Left colon (tissue), 2 donors: ENCODE data around the gene FOXD4L6. TPM values are rescaled to one million over a fixed set of nuclear protein-coding genes. Genes with fewer than 3 reads are reported as not detected.
"Not testable (repeated sequence)": the region's sequence is repeated elsewhere in the genome, so short reads cannot be mapped to it uniquely, and the experiment has no call there.

Source experiments
- ATAC-seq: fragments of 200-7000 bp; cut with Tn5 transposase; one replicate; pipeline ENCODE4 v1.9.1; 2020; ENCODE audit warnings: mild to moderate bottlenecking, moderate library complexity
- DNase-seq, 2 donors: peaks; one replicate each; pipeline ENCODE4 v3.0.0-alpha.2; 2020
- intact Hi-C, 2 donors: fragments of 100-400 bp; cut with DNase I in 1 of 2; cut with micrococcal nuclease in 1 of 2; formaldehyde crosslinking; loops; one replicate each; pipeline versions ENCODE4 v1.11.2 to v1.14.0; 2022; cut with DNase I, micrococcal nuclease
- total RNA-seq, 2 donors: library from RNA; stranded (reverse); fragmentation: NEBNext Ultra II Directional; extraction: Animal tissue kit (Norgen Biotek cat#: 25700); gene quantifications; one replicate each; pipeline ENCODE4 v1.2.1, GENCODE V29; 2021
- donor health status: DM: no; HTN: no; CAD: no.
- donor health status: DM: yes; HTN: yes; CAD: no.

Gene FOXD4L6
- total RNA-seq, 2 donors from 2014 or later: not detected

DNA sequence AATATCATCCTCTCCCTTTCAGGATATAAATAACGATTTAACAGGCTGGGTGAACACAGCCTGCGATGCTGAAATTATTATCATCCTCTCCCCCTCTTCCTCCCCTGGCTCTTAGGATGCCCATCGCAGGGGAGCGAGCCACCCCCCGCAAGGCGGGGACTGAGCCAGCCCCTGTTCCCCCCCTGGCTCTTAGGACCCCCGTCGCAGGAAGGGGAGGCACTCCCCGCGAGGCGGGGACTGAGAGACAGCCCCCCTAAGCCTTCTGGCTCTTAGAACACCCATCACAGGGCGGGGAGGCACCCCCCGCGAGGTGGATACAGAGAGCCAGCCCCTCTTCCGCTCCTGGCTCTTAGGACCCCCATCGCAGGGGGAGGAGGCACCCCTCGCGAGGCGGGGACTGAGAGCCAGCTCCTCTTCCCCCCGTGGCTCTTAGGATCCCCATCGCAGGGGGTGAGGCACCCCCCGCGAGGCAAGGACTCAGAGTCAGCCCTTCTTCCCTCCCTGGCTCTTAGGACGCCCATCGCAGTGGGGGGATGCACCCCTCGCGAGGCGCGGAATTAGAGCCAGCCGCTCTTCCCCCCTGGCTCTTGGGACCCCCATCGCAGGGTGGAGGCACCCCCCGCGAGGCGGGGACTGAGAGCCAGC, 21.9 kb downstream of the FOXD4L6 start:
- intact Hi-C loops, ATAC-seq: not testable (repeated sequence)

DNA sequence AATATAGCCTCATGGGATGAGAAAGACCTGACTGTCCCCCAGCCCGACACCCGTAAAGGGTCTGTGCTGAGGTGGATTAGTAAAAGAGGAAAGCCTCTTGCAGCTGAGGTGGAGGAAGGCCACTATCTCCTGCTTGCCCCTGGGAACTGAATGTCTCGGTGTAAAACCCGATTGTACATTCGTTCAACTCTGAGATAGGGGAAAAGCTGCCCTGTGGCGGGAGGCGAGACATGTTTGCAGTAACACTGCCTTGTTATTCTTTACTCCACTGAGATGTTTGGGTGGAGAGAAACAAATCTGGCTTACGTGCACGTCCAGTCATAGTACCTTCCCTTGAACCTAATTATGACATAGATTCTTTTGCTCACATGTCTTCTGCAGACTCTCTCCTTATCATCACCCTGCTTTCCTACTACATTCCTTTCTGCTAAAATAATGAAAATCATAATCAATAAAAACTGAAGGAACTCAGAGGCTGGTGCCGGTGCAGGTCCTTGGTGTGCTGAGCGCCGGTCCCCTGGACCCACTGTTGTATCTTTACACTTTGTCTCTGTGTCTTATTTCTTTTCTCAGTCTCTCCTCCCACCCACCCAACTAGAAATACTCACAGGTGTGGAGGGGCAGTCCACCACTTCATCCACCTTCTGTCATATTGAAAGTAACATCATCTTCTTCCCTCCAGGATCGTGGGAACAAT, 22.8 kb downstream of the FOXD4L6 start:
- ATAC-seq, DNase-seq, intact Hi-C loops: not testable (repeated sequence)

More for the DNA sequence above, 21.9 kb downstream of the FOXD4L6 start:
- DNase-seq: not testable (repeated sequence)

DNA sequence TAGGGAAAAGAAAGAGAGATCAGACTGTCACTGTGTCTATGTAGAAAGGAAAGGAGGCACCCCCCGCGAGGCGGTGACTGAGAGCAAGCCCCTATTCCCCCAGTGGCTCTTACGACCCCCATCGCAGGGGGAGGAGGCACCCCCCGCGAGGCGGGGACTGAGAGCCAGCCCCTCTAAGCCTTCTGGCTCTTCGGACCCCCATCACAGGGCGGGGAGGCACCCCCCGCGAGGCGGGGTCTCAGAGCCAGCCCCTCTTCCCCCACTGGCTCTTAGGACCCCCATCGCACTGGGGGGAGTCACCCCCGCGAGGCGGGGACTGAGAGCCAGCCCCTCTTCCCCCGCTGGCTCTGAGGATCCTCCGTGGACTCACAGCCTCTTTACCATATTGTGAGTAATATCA, 23.9 kb downstream of the FOXD4L6 start:
- DNase-seq, ATAC-seq, intact Hi-C loops: not testable (repeated sequence)

DNA sequence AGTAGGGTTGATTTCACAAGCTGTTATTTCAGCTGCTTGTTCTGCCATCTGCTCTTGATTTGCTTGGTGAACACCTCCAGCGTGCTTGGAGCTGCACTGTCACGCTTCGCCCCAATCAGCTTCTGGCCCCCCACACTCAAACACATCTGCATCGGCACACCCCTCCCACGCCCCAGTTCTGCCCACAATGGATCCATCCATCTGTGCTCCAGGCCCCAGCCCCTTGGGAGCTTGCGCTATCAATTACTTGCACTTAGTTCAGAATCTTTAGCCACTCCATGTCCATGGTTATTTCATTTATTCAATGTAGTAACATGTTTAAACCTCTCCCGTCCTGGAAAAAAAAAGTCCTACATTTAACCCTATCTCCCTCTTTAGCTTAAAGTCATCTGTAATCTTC, 28.0 kb downstream of the FOXD4L6 start:
- ATAC-seq, DNase-seq, intact Hi-C loops: not testable (repeated sequence)

DNA sequence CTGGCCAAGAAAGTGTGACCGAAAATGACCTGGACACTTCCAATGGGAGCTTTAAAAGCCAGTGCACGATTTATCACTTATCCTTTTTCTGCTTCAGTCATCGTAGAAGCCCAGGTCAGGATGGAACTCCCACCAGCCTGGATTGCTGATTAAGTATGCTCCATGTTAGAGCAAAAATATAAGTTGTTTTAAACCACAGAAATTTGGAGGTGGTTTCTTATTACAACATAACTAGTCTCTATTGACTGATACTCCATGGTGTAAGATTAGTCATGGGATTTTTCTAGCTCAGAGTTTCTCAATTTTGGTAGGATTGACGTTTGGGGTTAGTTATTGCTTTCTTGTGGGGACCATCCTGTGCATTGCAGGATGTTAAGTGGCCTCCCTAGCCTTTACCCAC, 29.7 kb downstream of the FOXD4L6 start:
- intact Hi-C loops, ATAC-seq, DNase-seq: not testable (repeated sequence)

DNA sequence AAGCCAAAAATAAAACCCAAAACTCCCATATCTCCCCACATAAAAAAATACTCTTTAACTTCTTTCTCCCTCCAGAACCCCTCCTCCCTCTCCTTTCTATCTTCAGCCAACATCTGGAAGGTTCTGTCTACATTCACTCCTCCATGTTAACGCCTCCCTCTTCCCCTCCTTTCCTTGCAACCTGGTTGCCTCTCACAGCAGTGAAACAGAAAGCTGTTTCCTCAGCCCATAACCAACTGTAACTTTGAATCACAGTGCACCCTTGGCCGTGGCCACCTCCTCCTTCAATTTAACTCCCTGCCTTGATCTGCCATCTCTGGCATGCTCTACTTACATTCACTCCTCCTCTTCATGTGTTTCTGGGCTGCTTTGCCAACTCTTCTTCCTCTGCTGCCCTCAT, 33.4 kb downstream of the FOXD4L6 start:
- ATAC-seq, DNase-seq, intact Hi-C loops: not testable (repeated sequence)

DNA sequence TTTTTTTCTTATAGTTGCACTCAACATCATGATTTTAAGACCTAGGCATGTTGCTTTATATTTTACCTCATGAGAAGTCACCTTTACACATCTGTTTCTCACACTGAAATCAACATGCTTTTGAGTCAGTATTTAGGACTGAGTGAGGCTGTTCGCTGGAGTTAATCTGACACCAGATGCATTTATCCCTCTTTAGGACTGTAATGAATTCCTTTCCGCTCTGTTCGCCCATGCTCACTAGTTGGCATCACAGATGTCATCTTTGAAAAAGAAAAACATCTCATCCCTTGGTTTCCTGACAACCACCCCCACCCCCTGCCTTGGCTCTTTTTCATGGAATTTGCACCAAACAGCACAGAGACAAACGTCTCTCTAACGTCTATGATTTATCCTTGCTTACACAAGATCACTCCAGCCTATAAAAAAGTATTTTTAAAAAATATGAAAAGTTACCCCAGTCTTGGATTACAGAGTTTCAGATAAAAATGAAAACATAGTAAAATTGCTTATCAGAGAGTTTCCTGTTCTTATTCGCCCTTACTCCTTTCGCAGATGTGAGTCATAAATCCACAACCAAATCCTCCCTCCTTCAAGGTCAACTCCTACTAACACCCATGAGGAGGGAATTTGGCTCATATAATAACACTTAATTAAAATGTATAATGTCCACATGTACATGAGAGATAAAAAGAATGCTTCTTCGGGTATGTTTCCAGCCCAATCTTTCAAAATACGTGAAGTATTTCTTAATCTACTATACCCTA, 34.3 kb downstream of the FOXD4L6 start:
- ATAC-seq, intact Hi-C loops: not testable (repeated sequence)

DNA sequence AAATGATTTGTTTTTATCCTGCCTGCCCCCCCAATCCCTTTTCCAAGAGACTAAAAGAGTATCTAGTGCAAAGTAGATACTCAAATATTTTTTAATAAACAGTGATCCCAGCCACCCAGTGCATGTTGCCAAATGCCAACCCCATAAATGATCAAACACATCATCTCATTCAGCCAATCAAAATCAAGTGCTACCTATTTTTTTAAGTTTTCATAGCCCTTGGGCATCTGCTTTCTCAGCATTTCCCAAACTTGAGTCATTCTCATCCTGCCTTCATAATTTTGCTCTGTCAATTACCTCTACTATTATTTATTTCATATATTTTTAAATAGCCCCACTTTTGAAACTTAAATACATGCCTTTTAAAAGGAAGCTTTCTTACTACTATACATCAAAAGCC, 37.6 kb downstream of the FOXD4L6 start:
- DNase-seq, ATAC-seq, intact Hi-C loops: not testable (repeated sequence)

More for the DNA sequence above, 34.3 kb downstream of the FOXD4L6 start:
- not testable (repeated sequence) for DNase-seq

DNA sequence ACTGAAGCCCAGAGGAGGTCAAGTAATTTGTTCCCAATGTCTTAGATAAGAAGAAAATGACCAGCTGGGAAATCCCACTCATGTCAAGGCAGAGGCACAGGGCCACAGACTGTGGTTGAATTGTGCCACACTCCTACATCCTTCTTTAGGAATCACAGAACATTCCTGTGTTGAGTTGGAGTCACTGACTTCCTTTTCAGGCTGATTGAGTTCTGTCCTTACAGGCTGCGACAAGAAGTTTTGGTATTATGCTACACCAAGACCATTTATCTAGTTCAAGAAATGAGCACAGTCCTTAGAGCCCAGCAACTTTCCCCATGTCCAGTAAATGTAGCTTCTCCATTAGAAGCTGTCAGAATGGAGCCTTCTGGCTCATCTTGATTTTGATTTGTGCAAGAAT, 38.1 kb downstream of the FOXD4L6 start:
- DNase-seq, intact Hi-C loops, ATAC-seq: not testable (repeated sequence)

DNA sequence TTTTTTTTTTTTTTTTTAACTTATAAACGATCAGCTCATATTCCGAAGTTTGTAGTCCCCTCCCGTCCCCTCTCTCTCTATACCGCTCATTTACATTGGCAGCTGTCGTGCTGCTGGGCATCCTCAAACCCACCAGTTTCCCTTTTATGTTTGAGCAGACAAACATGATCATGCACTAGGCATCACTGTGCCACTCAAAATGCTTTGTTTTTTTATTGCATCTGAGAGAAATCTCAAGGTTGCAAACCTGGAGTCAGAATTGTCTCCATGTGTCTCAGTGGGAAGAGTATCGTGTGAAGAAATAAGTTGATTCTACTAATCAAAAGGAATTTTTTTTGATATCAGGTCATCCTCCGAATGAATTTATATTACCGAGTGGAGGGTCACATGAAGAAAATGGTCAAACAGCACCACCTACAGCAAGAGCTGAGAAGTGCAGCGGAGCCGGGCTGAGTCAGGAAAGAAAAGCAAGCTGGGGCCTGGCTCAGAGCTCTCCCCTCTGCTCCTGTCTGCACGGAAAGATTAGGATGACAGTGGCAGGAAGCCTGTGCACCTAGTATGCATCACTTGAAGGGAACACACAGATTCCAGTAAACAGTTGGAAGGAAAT, 39.9 kb downstream of the FOXD4L6 start:
- intact Hi-C loops, DNase-seq: not testable (repeated sequence)
- peak; percentile 87 for ATAC-seq

DNA sequence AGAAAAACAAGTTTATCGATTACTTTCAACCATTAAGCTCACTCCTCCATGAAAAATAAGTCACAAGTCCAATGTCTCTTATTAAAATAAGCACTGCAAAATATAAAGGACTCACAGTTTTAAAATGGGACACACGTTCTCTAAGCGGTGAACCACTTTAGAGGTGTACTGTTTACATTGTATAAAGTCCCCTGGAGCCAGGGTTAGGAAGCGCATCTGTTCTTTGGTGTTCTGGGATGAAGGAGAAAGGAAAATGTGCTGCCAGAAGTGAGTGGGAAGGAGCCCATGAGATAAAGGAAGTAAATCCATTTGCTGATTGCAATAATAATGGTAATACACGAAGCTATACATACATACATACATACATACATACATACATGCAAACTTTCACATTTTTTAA, 40.6 kb downstream of the FOXD4L6 start:
- intact Hi-C loops, DNase-seq, ATAC-seq: not testable (repeated sequence)

DNA sequence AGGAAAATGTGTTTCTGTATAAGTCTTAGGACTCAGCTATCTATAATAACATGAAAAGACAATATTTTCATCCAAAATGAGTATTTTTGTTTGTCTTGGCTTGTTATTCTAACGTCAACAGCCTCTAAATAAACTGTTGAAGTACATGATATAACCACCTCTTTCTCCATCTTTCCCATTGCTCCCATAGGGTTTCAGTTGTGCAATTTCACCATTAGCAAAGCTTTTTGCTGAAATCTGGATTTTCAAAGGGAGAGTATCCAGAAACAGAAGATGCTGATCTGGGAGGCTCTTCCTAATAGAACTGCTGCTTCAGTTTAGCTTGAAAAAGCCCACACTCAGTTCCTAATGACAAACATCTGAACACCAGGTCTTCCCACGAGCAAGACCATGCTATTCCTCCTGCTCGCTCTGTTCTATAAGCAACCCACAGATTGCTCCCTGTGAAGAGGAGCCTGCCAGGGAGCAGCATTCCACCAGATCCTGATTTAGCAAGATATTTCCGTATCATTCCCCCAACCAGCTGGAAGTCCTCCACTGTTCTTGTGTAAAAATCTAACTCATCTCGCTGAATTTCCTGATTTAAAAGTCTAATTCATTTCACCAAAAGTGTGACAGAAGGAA, 41.2 kb downstream of the FOXD4L6 start:
- ATAC-seq, intact Hi-C loops, DNase-seq: not testable (repeated sequence)

DNA sequence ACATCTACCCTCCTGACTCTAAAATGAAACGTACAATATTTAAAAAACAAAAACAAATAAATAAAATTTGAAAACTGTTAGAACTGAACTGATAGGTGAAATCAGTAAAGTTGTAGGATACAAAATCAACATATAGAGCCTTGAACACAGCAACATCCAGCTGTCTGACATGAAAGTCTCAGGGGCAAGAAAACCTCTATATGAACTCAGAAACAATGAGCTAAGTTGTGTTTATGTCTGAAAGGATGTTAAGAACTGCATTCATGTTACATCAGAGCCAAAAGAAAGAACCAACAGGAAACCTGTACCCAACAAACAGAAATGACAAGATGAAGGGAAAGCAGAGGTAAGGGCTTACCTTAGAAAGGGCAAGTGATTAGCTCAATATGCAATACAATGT, 41.8 kb downstream of the FOXD4L6 start:
- DNase-seq, ATAC-seq, intact Hi-C loops: not testable (repeated sequence)

DNA sequence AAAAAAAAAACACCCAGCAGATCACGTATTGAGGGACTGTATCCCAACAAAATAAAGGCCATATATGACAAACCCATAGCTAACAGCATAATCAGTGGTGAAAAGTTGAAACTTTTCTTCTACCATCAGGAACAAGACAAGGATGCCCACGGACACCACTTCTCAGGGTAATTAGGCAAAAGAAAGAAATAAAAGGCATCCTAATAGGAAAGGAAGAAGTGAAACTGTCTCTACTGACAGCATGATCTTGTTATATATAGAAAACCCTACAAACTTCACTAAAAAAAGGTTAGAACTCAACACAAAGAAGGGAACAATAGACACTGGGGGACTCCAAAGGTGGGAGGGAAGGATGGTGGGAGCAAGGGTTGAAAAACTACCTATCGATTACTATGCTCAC, 42.3 kb downstream of the FOXD4L6 start:
- intact Hi-C loops, DNase-seq, ATAC-seq: not testable (repeated sequence)

DNA sequence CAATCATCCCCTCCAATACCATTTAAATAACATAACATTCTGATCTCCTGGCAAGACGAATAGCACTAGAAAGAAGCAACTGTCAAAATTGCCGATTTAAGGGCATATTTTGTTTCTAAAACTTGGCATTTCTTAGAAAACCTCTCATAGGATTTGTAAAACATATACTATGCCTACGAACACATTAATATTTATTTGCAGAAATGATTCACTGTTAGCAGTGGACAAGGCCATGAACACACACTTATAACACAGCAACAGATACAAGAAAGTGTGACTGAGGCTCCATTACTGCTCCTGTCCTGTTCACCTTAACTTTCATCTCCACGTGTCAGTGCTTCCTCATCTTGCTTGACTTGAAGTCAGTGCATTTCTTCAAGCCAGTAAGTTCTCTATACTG, 46.1 kb downstream of the FOXD4L6 start:
- ATAC-seq, DNase-seq, intact Hi-C loops: not testable (repeated sequence)

DNA sequence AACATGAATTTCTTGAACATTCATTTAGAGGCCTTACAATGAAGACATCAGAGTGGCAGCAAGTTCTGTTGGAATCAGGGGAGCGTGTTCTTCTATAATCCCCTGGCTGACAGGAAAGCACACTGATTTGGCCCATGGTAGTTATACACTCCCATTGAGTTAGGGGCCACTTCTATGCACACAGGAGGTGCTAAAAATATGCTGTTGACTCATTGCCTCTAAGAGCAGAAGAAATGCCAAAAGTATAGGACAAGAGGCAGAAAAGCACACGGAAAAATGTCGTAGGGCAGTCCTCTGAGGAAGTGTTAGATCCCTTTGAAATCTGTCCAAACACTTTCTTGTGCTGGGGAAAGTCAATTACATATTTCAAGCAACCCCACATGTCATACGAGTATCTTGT, 49.0 kb downstream of the FOXD4L6 start:
- DNase-seq, intact Hi-C loops, ATAC-seq: not testable (repeated sequence)

DNA sequence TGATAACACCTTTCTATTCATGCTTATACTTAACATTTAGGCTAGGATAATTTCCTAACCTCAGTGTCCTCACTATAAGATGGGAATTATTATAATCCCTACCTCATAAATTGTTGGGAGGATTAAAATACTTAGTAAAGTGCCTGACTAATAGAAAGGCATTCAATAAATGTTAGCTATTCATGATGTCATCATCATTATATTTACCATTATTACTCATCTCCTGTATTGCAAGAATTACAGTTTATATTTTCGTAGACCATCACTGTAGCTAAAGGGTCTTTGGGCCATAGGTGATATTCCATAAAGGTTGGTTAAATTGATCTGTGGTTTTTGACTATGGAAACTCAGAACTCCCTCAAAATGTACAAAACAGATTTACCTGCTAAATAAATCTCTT, 50.9 kb downstream of the FOXD4L6 start:
- intact Hi-C loops: not testable (repeated sequence)

More for the DNA sequence above, 50.9 kb downstream of the FOXD4L6 start:
- ATAC-seq, DNase-seq: not testable (repeated sequence)
